PC-3 (cell line): ENCODE data around the gene FBXO5. TPM values are rescaled to one million over a fixed set of nuclear protein-coding genes. Genes with fewer than 3 reads are reported as not detected.
"Not testable (repeated sequence)": the region's sequence is repeated elsewhere in the genome, so short reads cannot be mapped to it uniquely, and the experiment has no call there.

Experiments used
- ATAC-seq: fragments of 200-7000 bp; cut with Tn5 transposase; 2 replicates; pipeline ENCODE4 v1.9.1; 2020; ENCODE audit warnings: mild to moderate bottlenecking, moderate library complexity
- BruUV-seq: library from RNA; stranded (reverse); fragments of 400-500 nt; replicated peaks from 2 replicates; lab custom pipeline; 2021; lab: Mats Ljungman, UMichigan
- CTCF ChIA-PET: fragments of 300-600 bp; sonication (Branson Sonifier 250); formaldehyde crosslinking; loops from one replicate; lab custom pipeline; 2022; ENCODE audit warnings: antibody characterized with exemption; lab: Charles Lee
- POLR2A ChIA-PET: fragments of 300-600 bp; sonication (Branson Sonifier 250); formaldehyde crosslinking; loops from one replicate; lab custom pipeline; 2022; ENCODE audit warnings: antibody characterized with exemption; ENCODE audit not compliant: unreplicated experiment; lab: Charles Lee
- DNase-seq: peaks from one replicate; pipeline ENCODE4 v3.0.0-alpha.2; 2015
- H2AFZ ChIP-seq: fragments of 300-600 bp; sonication (generic); 2 replicates; pipeline ENCODE4 v1.6.0; 2016; ENCODE audit warnings: antibody characterized with exemption, low read length
- H3F3A ChIP-seq: fragments of 300-600 bp; sonication (generic); one replicate; pipeline ENCODE4 v1.6.0; 2017; ENCODE audit warnings: antibody characterized with exemption, low read length, control low read depth, mild to moderate bottlenecking; ENCODE audit not compliant: unreplicated experiment
- H3K27ac ChIP-seq: fragments of 300-600 bp; sonication (generic); 2 replicates; pipeline ENCODE4 v1.5.1; 2016; ENCODE audit warnings: mild to moderate bottlenecking, low read length
- H3K27me3 ChIP-seq: fragments of 300-600 bp; sonication (generic); 2 replicates; pipeline ENCODE4 v1.6.1; 2016; ENCODE audit warnings: low read length, mixed read lengths
- H3K36me3 ChIP-seq: fragments of 300-600 bp; sonication (generic); 2 replicates; pipeline ENCODE4 v1.6.1; 2016; ENCODE audit warnings: low read depth, mixed run types, low read length, mixed read lengths
- H3K4me1 ChIP-seq: fragments of 300-600 bp; sonication (generic); 2 replicates; pipeline ENCODE4 v1.5.1; 2016; ENCODE audit warnings: low read length; ENCODE audit not compliant: insufficient read depth
- H3K4me2 ChIP-seq: fragments of 300-600 bp; sonication (generic); 2 replicates; pipeline ENCODE4 v1.6.0; 2016; ENCODE audit warnings: low read length
- H3K4me3 ChIP-seq: fragments of 300-600 bp; sonication (generic); 2 replicates; pipeline ENCODE4 v1.5.1; 2016; ENCODE audit warnings: mild to moderate bottlenecking, low read length, mixed read lengths
- H3K79me2 ChIP-seq: fragments of 300-600 bp; sonication (generic); 2 replicates; pipeline ENCODE4 v1.6.1; 2017; ENCODE audit warnings: low read length, mixed read lengths
- H3K9ac ChIP-seq: fragments of 300-600 bp; sonication (generic); 2 replicates; pipeline ENCODE4 v1.6.0; 2016; ENCODE audit warnings: mild to moderate bottlenecking, low read length
- H3K9me2 ChIP-seq: fragments of 300-600 bp; sonication (generic); replicated peaks from 2 replicates; pipeline ENCODE4 v1.6.1; 2016; ENCODE audit warnings: mixed run types, low read length, mixed read lengths
- H3K9me3 ChIP-seq: fragments of 300-600 bp; sonication (generic); 2 replicates; pipeline ENCODE4 v1.6.1; 2016; ENCODE audit warnings: low read length, mixed read lengths
- H4K20me1 ChIP-seq: fragments of 300-600 bp; sonication (generic); 2 replicates; pipeline ENCODE4 v1.6.1; 2016; ENCODE audit warnings: low read length, mixed read lengths
- CTCF ChIP-seq: fragments of 300-600 bp; sonication (generic); conservative IDR thresholded peaks from 2 replicates; pipeline ENCODE4 v1.5.1; 2017; ENCODE audit warnings: antibody characterized with exemption, low read depth, mild to moderate bottlenecking, low read length
- EZH2 ChIP-seq: fragments of 300-600 bp; sonication (generic); IDR thresholded peaks from one replicate; pipeline ENCODE4 v1.6.1; 2017; ENCODE audit warnings: antibody characterized with exemption, mild to moderate bottlenecking, low read length; ENCODE audit not compliant: unreplicated experiment
- EZH2phosphoT487 ChIP-seq: fragments of 300-600 bp; sonication (generic); IDR thresholded peaks from 2 replicates; pipeline ENCODE4 v1.6.1; 2018; ENCODE audit warnings: mild to moderate bottlenecking, antibody characterized with exemption, low read length, borderline replicate concordance
- intact Hi-C: fragments of 100-400 bp; cut with micrococcal nuclease; formaldehyde crosslinking; loops from 2 replicates; pipeline ENCODE4 v1.9.0; 2023
- total RNA-seq: library from RNA; depleted of rRNA; stranded (reverse); fragments of >200 nt; gene quantifications from 2 replicates; pipeline ENCODE4 v1.2.3, GENCODE V29; 2014

Gene FBXO5
- total RNA-seq, 1 experiment from 2014 or later = 16.8 TPM

- Histone ChIP-seq H3K79me2 (peaks cover 56% of the 10 kb centered on the region), H3K9ac (peak within 1 kb of the TSS; percentile 89), H3K4me3 (peak within 1 kb of the TSS; percentile 100), H4K20me1 (0 out of 2 replicates have a peak, but pooled peaks cover 7% of the 10 kb centered on the region), H3K9me3 (no peaks in the 10 kb centered on the region), H3K4me2 (peak within 1 kb of the TSS; percentile 95), H3K9me2 (no peaks in the 10 kb centered on the region), H3K27ac (peak within 1 kb of the TSS; percentile 81), H3K36me3 (peaks cover 8% of the 10 kb centered on the region), H3K4me1 (peaks cover 17% of the 10 kb centered on the region), H2AFZ (peak within 1 kb of the TSS; percentile 93), H3K27me3 (no peaks in the 10 kb centered on the region), H3F3A (no peaks in the 10 kb centered on the region)
- TSS peak; percentile 81 for BruUV-seq
- DNase-seq (peak; percentile 95), ATAC-seq (peak; percentile 90)
- ChIA-PET POLR2A (interaction anchor here (0.5 kb wide), 1 partner anchor 743 kb away, joined by 5 read pairs; no protein-coding TSS in a partner anchor), CTCF (no interaction called here)
- intact Hi-C loops = loop anchor here (1.0 to 2.0 kb wide), 3 partner anchors 20 to 28 kb away; partner anchors contain the start of gene FBXO5
- TF ChIP-seq CTCF = no peak
These were observed 19.9 kb upstream of the FBXO5 start, which contains the start of gene MTRF1L for GRCh38 chr6:153002613-153003365. Gene MTRF1L, minus strand, starts transcription at chr6:153002709. Its CDS starts 24 bp downstream, at chr6:153002685.

- Histone ChIP-seq H3K9me3 (no peaks in the 10 kb centered on the region), H3K9ac (peak overlapping the region; percentile 89), H3K4me2 (peak overlapping the region; percentile 95), H4K20me1 (0 out of 2 replicates have a peak, but pooled peaks cover 7% of the 10 kb centered on the region), H3K4me1 (peaks cover 17% of the 10 kb centered on the region), H3K79me2 (peaks cover 63% of the 10 kb centered on the region), H3F3A (no peaks in the 10 kb centered on the region), H3K27me3 (no peaks in the 10 kb centered on the region), H3K27ac (peak overlapping the region; percentile 26), H3K4me3 (peak overlapping the region; percentile 100), H3K36me3 (peaks cover 16% of the 10 kb centered on the region), H3K9me2 (no peaks in the 10 kb centered on the region), H2AFZ (peak overlapping the region; percentile 93)
- BruUV-seq = TSS peak; percentile 67
- ATAC-seq = peak; percentile 16
- CTCF ChIA-PET = no interaction called here
- intact Hi-C loops = loop anchor here (2.0 kb wide), 2 partner anchors 19 to 29 kb away; partner anchors contain the start of gene FBXO5
- POLR2A ChIA-PET = no interaction called here
- no peak for TF ChIP-seq EZH2phosphoT487
- TF ChIP-seq CTCF = no peak
- TF ChIP-seq EZH2 = no peak
- no peak for DNase-seq
These were observed 19.1 kb upstream of the FBXO5 start for GRCh38 chr6:153001767-153002612.

- Histone ChIP-seq H3K79me2 (peaks cover 75% of the 10 kb centered on the region), H3K36me3 (peaks cover 19% of the 10 kb centered on the region), H3K4me2 (peak overlapping the region; percentile 95), H3K4me3 (peak overlapping the region; percentile 100), H3K4me1 (peaks cover 17% of the 10 kb centered on the region)
- H3K9ac ChIP-seq, H3K27ac ChIP-seq, intact Hi-C loops, H3K9me2 ChIP-seq, H2AFZ ChIP-seq, POLR2A ChIA-PET, BruUV-seq, CTCF ChIA-PET, ATAC-seq, H3F3A ChIP-seq, H3K9me3 ChIP-seq, H3K27me3 ChIP-seq, H4K20me1 ChIP-seq, DNase-seq: not testable (repeated sequence)
These were observed 17.9 kb upstream of the FBXO5 start for GRCh38 chr6:153000790-153001189.
